Liver (tissue), 3 donors: ENCODE results near the gene BBS4.

Source experiments
- CTCF ChIP-seq: fragments of 150-350 bp; IDR thresholded peaks from 2 replicates; pipeline ENCODE4 v1.5.1; 2017; ENCODE audit warnings: improper control_type of control experiment, low read depth, low read length; ENCODE audit not compliant: missing input control
- TAF1 ChIP-seq: conservative IDR thresholded peaks from 2 replicates; pipeline ENCODE4 v1.6.1; 2016; ENCODE audit warnings: antibody characterized with exemption, mild to moderate bottlenecking
- TF ChIP-seq, protein P1 (sequence below): IDR thresholded peaks from 2 replicates; pipeline ENCODE4 v1.6.1; 2016; ENCODE audit warnings: antibody characterized with exemption
- donor health status: healthy.
- donor health status: healthy.

GRCh38 chr15:72725446-72725845 lies 39.4 kb downstream of the BBS4 start:
- TF ChIP-seq CTCF (no peak), TAF1 (no peak)
- TF ChIP-seq, protein P1, sequence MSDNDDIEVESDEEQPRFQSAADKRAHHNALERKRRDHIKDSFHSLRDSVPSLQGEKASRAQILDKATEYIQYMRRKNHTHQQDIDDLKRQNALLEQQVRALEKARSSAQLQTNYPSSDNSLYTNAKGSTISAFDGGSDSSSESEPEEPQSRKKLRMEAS = no peak
